ENCODE data around the gene ADAMTS3.

The ADAMTS3 gene

DNA sequence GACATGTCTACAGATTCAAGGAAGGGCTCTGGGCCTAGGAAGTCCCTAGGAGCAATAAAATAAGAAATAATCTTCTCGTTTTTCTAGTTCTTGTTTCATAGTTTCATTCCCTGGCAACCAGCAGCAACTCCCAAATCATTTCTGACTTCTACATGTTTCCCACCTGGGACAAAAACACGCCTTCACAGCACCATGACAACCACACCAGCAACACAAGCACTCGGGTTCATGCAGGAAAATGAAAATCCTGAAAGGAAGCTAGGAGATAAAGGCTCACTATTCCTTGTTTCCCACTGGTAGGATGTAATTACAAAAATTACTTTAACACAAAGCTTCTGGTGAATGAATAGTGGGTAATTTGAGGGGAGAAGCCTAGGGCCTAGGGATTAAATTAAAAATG lies 158.9 kb downstream of the ADAMTS3 start:
- no peaks in the 10 kb centered on the region for H3K9me3 ChIP-seq (ENCODE audit: control insufficient read depth, low read length)
- 60 to 67% methylated on average over 1 of the region's 3 CpGs for WGBS, 2 experiments (ENCODE audit: insufficient coverage in 2 of 2)
- no peaks in the 10 kb centered on the region for H3K36me3 ChIP-seq (ENCODE audit: control insufficient read depth, insufficient read depth, low read length)
- no peak overlapping the region for H3K4me3 ChIP-seq (ENCODE audit: extremely low read depth, insufficient read depth, low read length, poor library complexity, severe bottlenecking)
- H3K4me1 ChIP-seq (ENCODE audit: control insufficient read depth, insufficient read depth, low read length, poor library complexity, severe bottlenecking), result no peaks in the 10 kb centered on the region
- peak overlapping the region; percentile 23 for H3K27ac ChIP-seq (ENCODE audit: low read depth, low read length, severe bottlenecking)

DNA sequence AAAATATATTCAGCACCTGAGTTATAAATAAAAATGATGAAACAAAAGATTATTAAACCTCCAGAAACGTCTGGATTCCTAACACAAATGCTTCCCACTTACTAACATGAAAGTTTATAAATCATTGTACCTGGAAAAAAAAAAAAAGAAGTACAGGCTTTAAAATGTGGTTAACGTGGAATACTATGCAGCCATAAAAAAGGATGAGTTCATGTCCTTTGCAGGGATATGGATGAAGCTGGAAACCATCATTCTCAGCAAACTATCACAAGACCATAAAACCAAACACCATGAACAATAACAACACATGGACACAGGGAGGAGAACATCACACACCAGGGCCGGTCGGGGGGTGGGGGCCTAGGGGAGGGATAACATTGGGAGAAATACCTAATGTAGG lies 160.5 kb downstream of the ADAMTS3 start:
- no CpG with 5 or more reads among the region's 4 CpGs for WGBS, 2 experiments (ENCODE audit: insufficient coverage in 2 of 2)
- H3K4me1 ChIP-seq (ENCODE audit: control insufficient read depth, insufficient read depth, low read length, poor library complexity, severe bottlenecking), result no peaks in the 10 kb centered on the region
- no peak overlapping the region for H3K27ac ChIP-seq (ENCODE audit: low read depth, low read length, severe bottlenecking)

DNA sequence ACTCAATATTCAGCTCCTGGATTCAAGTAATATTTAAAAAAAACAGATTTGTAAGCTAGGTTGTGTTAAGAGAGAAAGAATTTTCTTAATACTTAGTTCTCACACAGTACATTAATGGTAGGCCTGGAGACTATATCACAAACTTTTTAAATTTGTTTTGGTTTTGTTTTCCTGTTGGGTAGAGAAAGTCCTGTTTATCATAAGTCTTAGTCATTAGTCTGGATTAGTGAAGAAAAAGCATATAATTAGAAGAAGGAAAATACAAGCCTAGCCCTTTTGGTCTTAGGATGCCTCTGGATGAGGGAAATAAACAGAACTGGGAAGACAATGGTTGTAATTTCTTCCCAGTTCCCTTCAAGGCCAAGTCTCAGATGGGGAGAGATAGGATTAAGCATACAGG lies 163.6 kb downstream of the ADAMTS3 start:
- no peak overlapping the region for H3K27ac ChIP-seq (ENCODE audit: low read depth, low read length, severe bottlenecking)
- H3K4me3 ChIP-seq (ENCODE audit: extremely low read depth, insufficient read depth, low read length, poor library complexity, severe bottlenecking), result no peak overlapping the region
- no peaks in the 10 kb centered on the region for H3K36me3 ChIP-seq (ENCODE audit: control insufficient read depth, insufficient read depth, low read length)
- H3K4me1 ChIP-seq (ENCODE audit: control insufficient read depth, insufficient read depth, low read length, poor library complexity, severe bottlenecking), result no peaks in the 10 kb centered on the region
- no peaks in the 10 kb centered on the region for H3K9me3 ChIP-seq (ENCODE audit: control insufficient read depth, low read length)

More for the DNA sequence above, 160.5 kb downstream of the ADAMTS3 start:
- Histone ChIP-seq H3K4me3 (ENCODE audit: extremely low read depth, insufficient read depth, low read length, poor library complexity, severe bottlenecking) (no peak overlapping the region), H3K9me3 (ENCODE audit: control insufficient read depth, low read length) (no peaks in the 10 kb centered on the region), H3K36me3 (ENCODE audit: control insufficient read depth, insufficient read depth, low read length) (no peaks in the 10 kb centered on the region)

DNA sequence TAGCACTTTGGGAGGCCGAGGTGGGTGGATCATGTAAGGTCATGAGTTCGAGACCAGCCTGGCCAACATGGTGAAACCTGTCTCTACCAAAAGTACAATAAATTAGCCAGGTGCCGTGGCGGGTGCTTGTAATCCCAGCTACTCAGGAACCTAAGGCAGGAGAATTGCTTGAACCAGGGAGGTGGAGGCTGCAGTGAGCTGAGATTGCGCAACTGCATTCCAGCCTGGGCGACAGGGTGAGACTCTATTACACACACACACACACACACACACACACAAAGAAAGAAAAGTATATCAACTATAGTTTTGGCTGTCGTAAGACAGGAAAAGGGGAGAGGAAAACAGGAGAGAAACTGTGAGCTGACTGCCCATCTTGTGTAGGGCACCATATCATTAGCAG lies 171.7 kb downstream of the ADAMTS3 start:
- Histone ChIP-seq H3K4me3 (ENCODE audit: extremely low read depth, insufficient read depth, low read length, poor library complexity, severe bottlenecking) (no peak overlapping the region), H3K36me3 (ENCODE audit: control insufficient read depth, insufficient read depth, low read length) (no peaks in the 10 kb centered on the region), H3K4me1 (ENCODE audit: control insufficient read depth, insufficient read depth, low read length, poor library complexity, severe bottlenecking) (peaks cover 3% of the 10 kb centered on the region), H3K27ac (ENCODE audit: low read depth, low read length, severe bottlenecking) (no peak overlapping the region), H3K9me3 (ENCODE audit: control insufficient read depth, low read length) (no peaks in the 10 kb centered on the region)
- 95 to 100% methylated on average over 1 to 2 of the region's 7 CpGs for WGBS, 2 experiments (ENCODE audit: insufficient coverage in 2 of 2)

DNA sequence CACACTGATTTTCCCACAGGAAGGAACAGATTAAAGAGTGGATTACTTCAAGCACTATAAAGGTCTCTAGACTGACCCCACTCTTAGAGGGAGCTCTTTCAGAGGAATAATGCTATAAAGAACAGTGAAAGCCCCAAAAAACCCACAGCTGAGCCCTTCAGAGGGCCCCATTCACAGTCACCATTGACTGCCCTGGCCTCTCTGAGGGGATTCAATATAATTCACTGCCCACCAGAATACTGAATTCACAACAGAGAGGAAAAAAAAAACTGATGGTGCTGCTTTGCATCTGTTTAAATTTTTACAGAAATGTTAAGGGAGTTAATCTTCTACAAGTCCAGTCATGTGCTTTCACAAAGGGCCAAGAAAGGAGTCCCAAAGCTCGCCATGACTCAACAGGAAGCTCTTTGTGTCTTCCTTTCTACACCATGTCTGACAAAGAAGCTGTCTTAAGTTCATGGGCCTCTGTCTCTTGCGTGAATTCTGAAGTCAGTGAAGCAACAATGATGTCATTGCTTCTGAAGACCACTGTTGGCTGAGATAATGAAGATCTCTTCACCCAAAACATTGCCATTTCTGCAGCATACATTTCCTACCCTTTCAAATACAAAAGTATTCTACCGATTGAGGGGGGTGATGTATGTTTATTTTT lies 174.9 kb downstream of the ADAMTS3 start:
- Histone ChIP-seq H3K27ac (ENCODE audit: low read depth, low read length, severe bottlenecking) (peak overlapping the region; percentile 70), H3K4me3 (ENCODE audit: extremely low read depth, insufficient read depth, low read length, poor library complexity, severe bottlenecking) (no peak overlapping the region)
- 91 to 100% methylated on average over 1 to 2 of the region's 3 CpGs for WGBS, 2 experiments (ENCODE audit: insufficient coverage in 2 of 2)

DNA sequence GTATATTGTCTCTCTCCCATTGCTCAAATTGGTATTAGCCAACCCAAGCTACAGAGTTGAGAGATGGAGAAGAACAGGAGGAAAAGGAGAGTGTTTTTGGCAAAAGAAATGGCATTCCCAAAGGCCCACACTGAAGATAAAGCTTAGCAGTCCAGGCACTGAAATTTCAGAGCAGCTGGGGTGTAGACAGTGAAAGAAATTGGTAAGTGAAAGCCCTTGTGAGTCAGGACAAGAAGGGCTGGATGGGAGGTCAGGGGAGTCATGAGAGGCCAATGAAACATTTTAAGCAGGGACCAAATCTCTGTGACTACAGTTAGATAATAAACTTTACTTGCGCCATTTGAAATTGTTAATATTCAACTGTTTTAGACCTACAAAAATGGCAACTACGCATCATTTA lies 177.7 kb downstream of the ADAMTS3 start:
- H3K4me3 ChIP-seq (ENCODE audit: extremely low read depth, insufficient read depth, low read length, poor library complexity, severe bottlenecking), result no peak overlapping the region
- H3K4me1 ChIP-seq (ENCODE audit: control insufficient read depth, insufficient read depth, low read length, poor library complexity, severe bottlenecking), result peaks cover 3% of the 10 kb centered on the region
- no peaks in the 10 kb centered on the region for H3K9me3 ChIP-seq (ENCODE audit: control insufficient read depth, low read length)
- 69 to 100% methylated on average over 1 to 2 of the region's 2 CpGs for WGBS, 2 experiments (ENCODE audit: insufficient coverage in 2 of 2)
- no peaks in the 10 kb centered on the region for H3K36me3 ChIP-seq (ENCODE audit: control insufficient read depth, insufficient read depth, low read length)
- H3K27ac ChIP-seq (ENCODE audit: low read depth, low read length, severe bottlenecking), result no peak overlapping the region

More for the DNA sequence above, 174.9 kb downstream of the ADAMTS3 start:
- Histone ChIP-seq H3K36me3 (ENCODE audit: control insufficient read depth, insufficient read depth, low read length) (no peaks in the 10 kb centered on the region), H3K4me1 (ENCODE audit: control insufficient read depth, insufficient read depth, low read length, poor library complexity, severe bottlenecking) (peaks cover 3% of the 10 kb centered on the region), H3K9me3 (ENCODE audit: control insufficient read depth, low read length) (no peaks in the 10 kb centered on the region)

DNA sequence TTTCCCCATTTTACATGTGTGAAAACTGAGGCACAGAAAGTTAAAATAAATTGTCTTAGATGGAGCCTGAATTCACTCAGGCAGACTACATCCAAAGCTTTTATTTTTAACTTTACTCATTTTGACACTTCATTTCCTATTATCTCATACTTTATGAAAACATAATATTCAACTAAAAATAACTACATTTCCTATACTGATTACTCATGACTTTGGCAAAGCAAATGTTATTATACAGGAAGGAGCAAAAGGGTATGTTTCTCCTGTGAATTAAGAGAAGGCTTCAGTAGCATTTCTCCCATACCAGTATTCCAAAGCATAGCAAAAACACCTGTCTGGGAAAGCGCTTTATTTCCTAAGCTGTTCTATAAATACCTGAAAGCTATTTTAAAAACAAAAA lies 178.6 kb downstream of the ADAMTS3 start:
- 100% methylated on average over 1 of the region's 1 CpG for WGBS, 2 experiments (ENCODE audit: insufficient coverage in 2 of 2)
- Histone ChIP-seq H3K9me3 (ENCODE audit: control insufficient read depth, low read length) (no peaks in the 10 kb centered on the region), H3K27ac (ENCODE audit: low read depth, low read length, severe bottlenecking) (no peak overlapping the region), H3K36me3 (ENCODE audit: control insufficient read depth, insufficient read depth, low read length) (no peaks in the 10 kb centered on the region), H3K4me1 (ENCODE audit: control insufficient read depth, insufficient read depth, low read length, poor library complexity, severe bottlenecking) (peaks cover 3% of the 10 kb centered on the region), H3K4me3 (ENCODE audit: extremely low read depth, insufficient read depth, low read length, poor library complexity, severe bottlenecking) (no peak overlapping the region)

DNA sequence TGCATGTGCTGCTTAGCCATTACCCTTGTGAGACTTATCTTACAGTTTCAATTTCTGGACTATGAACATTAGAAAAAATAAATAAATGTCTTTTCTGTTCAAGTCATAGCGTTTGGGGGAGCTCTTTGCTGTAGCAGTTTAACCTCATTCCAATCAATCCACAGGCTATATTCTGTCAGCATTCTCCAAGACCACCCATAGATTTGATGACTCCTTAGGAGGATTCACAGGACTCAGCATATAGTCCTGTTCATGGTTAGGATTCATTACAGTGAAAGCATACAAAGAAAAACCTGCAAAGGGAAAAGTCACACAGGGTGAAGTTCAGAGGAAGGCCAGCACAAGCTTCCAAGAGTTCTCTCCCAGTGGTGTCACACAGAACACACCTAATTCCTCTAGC lies 180.5 kb downstream of the ADAMTS3 start:
- no CpG with 5 or more reads among the region's 1 CpG for WGBS, 2 experiments (ENCODE audit: insufficient coverage in 2 of 2)
- no peaks in the 10 kb centered on the region for H3K36me3 ChIP-seq (ENCODE audit: control insufficient read depth, insufficient read depth, low read length)
- no peaks in the 10 kb centered on the region for H3K4me1 ChIP-seq (ENCODE audit: control insufficient read depth, insufficient read depth, low read length, poor library complexity, severe bottlenecking)
- no peaks in the 10 kb centered on the region for H3K9me3 ChIP-seq (ENCODE audit: control insufficient read depth, low read length)
- H3K4me3 ChIP-seq (ENCODE audit: extremely low read depth, insufficient read depth, low read length, poor library complexity, severe bottlenecking), result no peak overlapping the region
- no peak overlapping the region for H3K27ac ChIP-seq (ENCODE audit: low read depth, low read length, severe bottlenecking)

DNA sequence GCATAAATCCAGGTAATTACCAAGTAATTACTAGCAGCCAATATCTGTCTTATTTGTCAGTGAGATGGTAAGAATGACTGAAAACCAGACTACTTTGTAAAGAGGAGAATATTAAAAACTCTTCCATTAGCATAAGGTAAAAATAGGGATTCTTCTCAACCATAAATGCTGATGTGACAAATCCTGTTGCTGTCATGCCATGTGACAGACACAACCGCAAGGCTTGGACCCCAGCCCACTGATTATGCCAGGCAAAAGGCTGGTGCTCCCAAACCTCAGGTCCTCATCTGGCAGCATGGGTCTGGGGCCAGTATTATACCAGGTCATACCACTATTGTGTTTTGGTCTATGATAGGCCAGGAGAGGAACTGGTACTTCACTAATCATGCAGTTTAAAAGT lies 181.1 kb downstream of the ADAMTS3 start:
- no peak overlapping the region for H3K4me3 ChIP-seq (ENCODE audit: extremely low read depth, insufficient read depth, low read length, poor library complexity, severe bottlenecking)
- no peaks in the 10 kb centered on the region for H3K36me3 ChIP-seq (ENCODE audit: control insufficient read depth, insufficient read depth, low read length)
- no peaks in the 10 kb centered on the region for H3K4me1 ChIP-seq (ENCODE audit: control insufficient read depth, insufficient read depth, low read length, poor library complexity, severe bottlenecking)
- WGBS, 2 experiments (ENCODE audit: insufficient coverage in 2 of 2), result 91 to 100% methylated on average over 1 of the region's 1 CpG
- no peaks in the 10 kb centered on the region for H3K9me3 ChIP-seq (ENCODE audit: control insufficient read depth, low read length)
- H3K27ac ChIP-seq (ENCODE audit: low read depth, low read length, severe bottlenecking), result no peak overlapping the region

DNA sequence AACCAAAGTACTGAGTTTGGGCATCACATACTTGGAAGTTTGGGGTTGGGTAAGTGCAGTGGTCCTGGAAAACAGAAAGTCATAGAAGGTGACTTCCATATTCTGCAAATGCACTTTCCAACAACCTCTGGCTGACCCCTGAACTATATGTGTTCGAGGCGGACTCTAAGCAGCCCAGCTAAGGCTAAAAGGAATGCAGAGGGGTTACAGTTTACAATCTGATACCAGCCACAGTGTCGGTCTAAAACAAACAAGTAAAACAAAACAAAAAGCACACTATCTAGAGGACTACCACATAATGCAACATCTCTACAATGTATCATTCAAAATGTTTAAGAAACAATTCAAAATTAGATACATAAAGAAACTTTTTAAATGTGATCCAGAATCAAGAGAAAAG lies 185.6 kb downstream of the ADAMTS3 start:
- WGBS, 2 experiments (ENCODE audit: insufficient coverage in 2 of 2), result no CpG with 5 or more reads among the region's 3 CpGs
- Histone ChIP-seq H3K27ac (ENCODE audit: low read depth, low read length, severe bottlenecking) (no peak overlapping the region), H3K4me1 (ENCODE audit: control insufficient read depth, insufficient read depth, low read length, poor library complexity, severe bottlenecking) (no peaks in the 10 kb centered on the region), H3K9me3 (ENCODE audit: control insufficient read depth, low read length) (no peaks in the 10 kb centered on the region), H3K36me3 (ENCODE audit: control insufficient read depth, insufficient read depth, low read length) (no peaks in the 10 kb centered on the region), H3K4me3 (ENCODE audit: extremely low read depth, insufficient read depth, low read length, poor library complexity, severe bottlenecking) (no peak overlapping the region)

DNA sequence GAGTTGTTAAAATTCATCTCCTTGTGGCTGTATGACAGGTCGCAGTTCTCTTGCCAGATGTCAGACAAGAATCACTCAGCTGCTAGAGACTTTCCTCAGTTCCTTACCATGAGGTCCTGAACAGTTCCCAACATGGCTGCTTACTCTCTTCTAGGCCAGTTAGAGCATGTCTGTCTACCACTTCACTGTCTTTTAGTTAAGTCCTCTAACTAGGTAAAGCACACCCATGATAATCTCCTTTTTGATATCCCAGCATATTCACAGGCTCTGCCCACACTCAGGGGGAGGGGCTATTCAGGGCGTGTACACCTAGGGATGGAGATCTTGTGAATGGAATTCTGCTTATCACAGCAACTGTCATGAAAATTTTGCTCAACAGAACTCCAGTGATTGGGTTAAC lies 190.1 kb downstream of the ADAMTS3 start:
- no peaks in the 10 kb centered on the region for H3K36me3 ChIP-seq (ENCODE audit: control insufficient read depth, insufficient read depth, low read length)
- no peaks in the 10 kb centered on the region for H3K4me1 ChIP-seq (ENCODE audit: control insufficient read depth, insufficient read depth, low read length, poor library complexity, severe bottlenecking)
- no peaks in the 10 kb centered on the region for H3K9me3 ChIP-seq (ENCODE audit: control insufficient read depth, low read length)
- H3K27ac ChIP-seq (ENCODE audit: low read depth, low read length, severe bottlenecking), result no peak overlapping the region
- WGBS, 2 experiments (ENCODE audit: insufficient coverage in 2 of 2), result 88 to 100% methylated on average over 1 of the region's 2 CpGs
- no peak overlapping the region for H3K4me3 ChIP-seq (ENCODE audit: extremely low read depth, insufficient read depth, low read length, poor library complexity, severe bottlenecking)

Data from mesodermal cell (in vitro differentiated cells).